Peyer's patch (tissue), 4 donors: ENCODE measurements around the gene RFFL. TPM values are rescaled to one million over a fixed set of nuclear protein-coding genes. Genes with fewer than 3 reads are reported as not detected.
"Not testable (repeated sequence)": the region's sequence is repeated elsewhere in the genome, so short reads cannot be mapped to it uniquely, and the experiment has no call there.

ENCODE experiments used
- DNase-seq, 3 donors: peaks; one replicate each; pipeline ENCODE4 v3.0.0-alpha.2; 2017 to 2019
- H3K27ac ChIP-seq, 4 donors: fragments of 200-600 bp; sonication (generic); one replicate each; pipeline ENCODE4 v1.5.1; 2016 to 2019
- H3K27me3 ChIP-seq, 2 donors: fragments of 200-600 bp; sonication (generic); one replicate each; pipeline ENCODE4 v1.5.1; 2019
- H3K36me3 ChIP-seq, 3 donors: fragments of 200-600 bp; sonication (generic); one replicate each; pipeline ENCODE4 v1.5.1; 2016 to 2019
- H3K4me1 ChIP-seq, 4 donors: fragments of 200-600 bp; sonication (generic); one replicate each; pipeline ENCODE4 v1.5.1; 2016 to 2019
- H3K4me3 ChIP-seq, 4 donors: fragments of 200-600 bp; sonication (generic); 1 replicate in 3 of 4; 2 replicates in 1 of 4; pipeline ENCODE4 v1.5.1; 2016 to 2019; ENCODE audit warnings: mild to moderate bottlenecking in 1 of 4
- H3K9me3 ChIP-seq, 4 donors: fragments of 200-600 bp; sonication (generic); one replicate each; pipeline ENCODE4 v1.5.1; 2016 to 2019; ENCODE audit warnings: mild to moderate bottlenecking in 1 of 4
- POLR2A ChIP-seq, 2 donors: fragments of 450-650 bp; IDR thresholded peaks; one replicate each; pipeline ENCODE4 v1.5.1; 2017; ENCODE audit warnings: antibody characterized with exemption in 2 of 2, mild to moderate bottlenecking in 2 of 2, moderate library complexity in 2 of 2
- total RNA-seq, 4 donors: library from RNA; depleted of rRNA; stranded (reverse); fragments of >200 nt; gene quantifications; one replicate each; pipeline ENCODE4 v1.1.0, GENCODE V29; 2016
- TF ChIP-seq, protein P1 (sequence below), 6 experiments: fragments of 450-650 bp in 4 of 6; fragments of 200-600 bp in 2 of 6; sonication (generic) in 1 of 6; IDR thresholded peaks; one replicate each; pipeline ENCODE4 v1.5.1; 2017 to 2019; ENCODE audit warnings: antibody characterized with exemption in 6 of 6, mild to moderate bottlenecking in 3 of 6, moderate library complexity in 1 of 6

Gene RFFL
- total RNA-seq, 4 donors from 2014 or later = 33.0 to 76.7 (median 43.0) TPM

DNA sequence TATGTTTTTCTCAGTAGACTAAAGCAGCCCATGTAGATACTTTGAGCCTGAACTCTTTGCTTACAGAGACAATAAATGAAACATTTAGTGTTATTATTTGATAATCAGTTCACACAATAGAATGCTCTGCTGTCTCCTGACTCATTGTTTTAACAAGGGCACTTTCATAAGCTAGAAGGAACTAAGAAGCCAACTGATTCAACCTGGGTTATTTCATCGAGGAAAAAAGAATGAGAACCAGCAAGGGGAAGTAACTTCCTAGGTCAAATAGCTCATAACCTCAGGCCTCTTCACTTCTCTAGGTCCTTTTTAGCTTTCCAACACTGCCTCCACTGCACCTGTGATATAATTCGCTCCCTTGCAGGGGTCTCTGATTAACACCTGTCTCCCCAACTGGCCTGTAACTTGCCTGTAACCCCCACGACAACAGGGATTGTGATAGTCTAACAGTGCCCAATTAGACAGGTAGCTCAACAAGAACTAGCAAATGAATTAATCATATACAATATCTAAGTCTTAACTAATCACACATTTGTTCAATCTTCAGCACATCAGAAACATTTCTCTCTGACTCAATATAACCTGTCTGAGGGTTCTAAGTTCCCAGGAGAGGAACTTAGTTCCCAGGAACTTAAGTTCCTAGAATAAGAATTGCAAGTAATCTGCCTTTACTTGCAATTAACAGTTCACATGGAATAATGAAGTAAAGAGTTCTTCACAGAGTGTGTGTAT is 34.8 kb downstream of the RFFL start:
- no peaks in the 10 kb centered on the region for H3K9me3 ChIP-seq

DNA sequence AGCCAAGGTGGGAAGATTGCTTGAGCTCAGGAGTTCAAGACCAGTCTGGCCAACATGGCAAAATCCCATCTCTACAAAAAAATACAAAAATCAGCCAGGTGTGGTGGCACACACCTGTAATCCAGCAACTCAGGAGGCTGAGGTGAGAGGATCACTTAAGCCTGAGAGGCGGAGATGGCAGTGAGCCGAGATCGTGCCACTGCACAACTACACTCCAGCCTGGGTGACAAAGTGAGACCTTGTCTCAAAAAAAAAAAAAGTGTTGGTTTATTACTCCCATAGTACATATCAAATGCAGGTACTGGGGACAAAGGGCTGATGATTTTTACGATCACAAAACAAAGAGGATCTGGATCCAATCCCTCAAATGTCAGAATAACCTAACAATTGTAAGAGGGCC is 35.4 kb downstream of the RFFL start:
- Histone ChIP-seq H3K4me1 (peaks cover 0 to 16% (median 5%) of the 10 kb centered on the region in 4 donors), H3K27ac (peak overlapping the region in 2 of 4 donors; percentile 19 to 72)
- not testable (repeated sequence) for H3K9me3 ChIP-seq, H3K27me3 ChIP-seq, H3K36me3 ChIP-seq, DNase-seq, H3K4me3 ChIP-seq

More for the DNA sequence above, 34.8 kb downstream of the RFFL start:
- TF ChIP-seq, protein P1, sequence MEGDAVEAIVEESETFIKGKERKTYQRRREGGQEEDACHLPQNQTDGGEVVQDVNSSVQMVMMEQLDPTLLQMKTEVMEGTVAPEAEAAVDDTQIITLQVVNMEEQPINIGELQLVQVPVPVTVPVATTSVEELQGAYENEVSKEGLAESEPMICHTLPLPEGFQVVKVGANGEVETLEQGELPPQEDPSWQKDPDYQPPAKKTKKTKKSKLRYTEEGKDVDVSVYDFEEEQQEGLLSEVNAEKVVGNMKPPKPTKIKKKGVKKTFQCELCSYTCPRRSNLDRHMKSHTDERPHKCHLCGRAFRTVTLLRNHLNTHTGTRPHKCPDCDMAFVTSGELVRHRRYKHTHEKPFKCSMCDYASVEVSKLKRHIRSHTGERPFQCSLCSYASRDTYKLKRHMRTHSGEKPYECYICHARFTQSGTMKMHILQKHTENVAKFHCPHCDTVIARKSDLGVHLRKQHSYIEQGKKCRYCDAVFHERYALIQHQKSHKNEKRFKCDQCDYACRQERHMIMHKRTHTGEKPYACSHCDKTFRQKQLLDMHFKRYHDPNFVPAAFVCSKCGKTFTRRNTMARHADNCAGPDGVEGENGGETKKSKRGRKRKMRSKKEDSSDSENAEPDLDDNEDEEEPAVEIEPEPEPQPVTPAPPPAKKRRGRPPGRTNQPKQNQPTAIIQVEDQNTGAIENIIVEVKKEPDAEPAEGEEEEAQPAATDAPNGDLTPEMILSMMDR (IDR thresholded peaks at IDR 0.05) = no peak
- TF ChIP-seq POLR2A (IDR thresholded peaks at IDR 0.05) = no peak
- no peak for DNase-seq
- no peaks in the 10 kb centered on the region for H3K27me3 ChIP-seq
- peaks cover 0 to 9% (median 0%) of the 10 kb centered on the region in 3 donors for H3K36me3 ChIP-seq
- peak overlapping the region in 3 of 4 donors; percentile 19 to 72 (median 30) for H3K27ac ChIP-seq
- no peak overlapping the region for H3K4me3 ChIP-seq
- H3K4me1 ChIP-seq = peaks cover 0 to 10% (median 5%) of the 10 kb centered on the region in 4 donors

DNA sequence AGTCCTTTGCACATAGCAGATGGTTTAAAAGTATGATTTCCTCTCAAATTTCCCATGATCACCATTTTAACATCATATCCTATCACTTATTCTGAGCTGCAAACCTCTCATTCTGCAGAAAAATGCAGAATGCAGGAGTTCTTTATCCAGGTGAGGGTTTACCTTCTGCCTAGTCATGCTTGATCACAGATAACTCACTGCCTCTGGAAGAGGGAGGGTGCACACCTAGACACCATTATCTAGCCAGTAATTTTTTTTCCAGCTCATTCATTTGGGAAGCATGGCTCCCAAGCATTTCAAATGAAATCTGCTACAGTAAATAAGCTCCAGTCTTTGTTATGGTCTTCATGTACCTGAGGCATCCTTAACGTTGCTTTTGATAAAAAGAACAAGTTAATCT is 38.0 kb downstream of the RFFL start:
- TF ChIP-seq POLR2A (IDR thresholded peaks at IDR 0.05) = no peak
- TF ChIP-seq, protein P1 (IDR thresholded peaks at IDR 0.05) = no peak
- no peaks in the 10 kb centered on the region for H3K27me3 ChIP-seq
- no peaks in the 10 kb centered on the region for H3K9me3 ChIP-seq
- no peak overlapping the region for H3K4me3 ChIP-seq
- no peak overlapping the region for H3K27ac ChIP-seq
- DNase-seq = no peak
- peaks cover 0 to 16% (median 5%) of the 10 kb centered on the region in 4 donors for H3K4me1 ChIP-seq
- H3K36me3 ChIP-seq = peaks cover 0 to 24% (median 0%) of the 10 kb centered on the region in 3 donors

DNA sequence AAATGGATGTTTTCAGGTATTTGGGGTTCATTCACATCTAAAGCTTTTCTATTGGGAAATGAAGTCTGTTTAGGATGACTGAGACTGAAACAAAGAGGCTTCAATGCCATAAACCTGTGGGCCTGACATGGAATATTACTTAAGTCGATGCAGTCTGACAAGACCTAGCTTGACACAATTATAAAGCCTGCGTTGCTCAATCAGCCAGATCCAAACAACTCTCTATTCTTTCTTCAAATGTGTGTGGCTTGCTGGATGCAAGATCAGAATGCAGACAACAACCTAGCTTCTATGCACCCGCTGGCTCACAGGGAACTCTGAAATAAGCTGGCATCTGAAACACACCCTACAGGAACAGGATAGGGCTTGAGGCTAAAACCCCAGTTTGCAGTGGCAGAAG is 40.0 kb downstream of the RFFL start:
- Histone ChIP-seq H3K27ac (peak overlapping the region; percentile 59 to 78 (median 66)), H3K4me3 (no peak overlapping the region), H3K36me3 (peaks cover 0 to 31% (median 0%) of the 10 kb centered on the region in 3 donors), H3K4me1 (peaks cover 0 to 10% (median 3%) of the 10 kb centered on the region in 4 donors), H3K9me3 (no peaks in the 10 kb centered on the region), H3K27me3 (no peaks in the 10 kb centered on the region)
- TF ChIP-seq POLR2A (IDR thresholded peaks at IDR 0.05) = no peak
- TF ChIP-seq, protein P1 (IDR thresholded peaks at IDR 0.05) = no peak
- DNase-seq = no peak

DNA sequence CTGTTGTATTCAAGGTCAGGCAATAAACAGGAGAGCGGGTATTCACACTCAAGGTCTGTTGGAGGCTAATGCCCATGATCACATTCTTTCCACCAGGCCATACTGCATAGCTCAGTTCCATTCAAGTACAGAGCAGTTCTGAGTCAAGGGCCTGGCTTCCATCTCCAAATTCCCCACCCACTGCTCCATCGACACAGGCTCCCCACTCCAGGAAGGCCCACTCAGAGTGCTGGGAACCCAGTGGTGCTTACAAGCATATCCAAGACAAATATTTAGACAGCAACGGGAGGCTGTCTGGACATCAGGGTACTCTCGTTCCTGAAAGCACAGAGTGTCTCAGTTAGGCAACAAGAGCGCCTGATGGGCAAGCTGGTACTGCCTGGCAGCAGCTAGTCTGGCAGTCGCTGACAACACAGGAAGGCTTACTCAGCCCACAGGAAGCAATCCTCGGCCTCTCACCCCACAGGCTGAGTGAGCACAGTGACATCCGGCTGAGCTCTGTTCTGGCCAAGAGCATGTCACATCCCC is 40.9 kb downstream of the RFFL start:
- DNase-seq = peak in 2 of 3 donors; percentile 73 to 84
- Histone ChIP-seq H3K36me3 (peaks cover 0 to 35% (median 0%) of the 10 kb centered on the region in 3 donors), H3K27ac (peak overlapping the region; percentile 59 to 78 (median 66)), H3K9me3 (no peaks in the 10 kb centered on the region), H3K4me3 (no peak overlapping the region), H3K27me3 (no peaks in the 10 kb centered on the region), H3K4me1 (peaks cover 0 to 8% (median 3%) of the 10 kb centered on the region in 4 donors)
- TF ChIP-seq, protein P1 (IDR thresholded peaks at IDR 0.05) = no peak
- no peak for TF ChIP-seq POLR2A (IDR thresholded peaks at IDR 0.05)
